HG03159 (cell line): Measurements from ENCODE around the gene OR13J1.
"Not testable (repeated sequence)": the region's sequence is repeated elsewhere in the genome, so short reads cannot be mapped to it uniquely, and the experiment has no call there.

Source experiments
- ATAC-seq: cut with Tn5 transposase; IDR thresholded peaks from one replicate; pipeline ENCODE4 v1.9.1; 2021; ENCODE audit warnings: mild to moderate bottlenecking, moderate library complexity; ENCODE audit not compliant: unreplicated experiment

OR13J1 gene

GRCh38 chr9:35870351-35870923 lies at the start of gene OR13J1:
OR13J1 (minus strand) TSS chr9:35870401; CDS start chr9:35870401, 0 bp downstream.
- no peak for ATAC-seq

GRCh38 chr9:35919212-35920008 lies 49.2 kb upstream of the OR13J1 start:
- no peak for ATAC-seq

- ATAC-seq: no peak
These were observed 48.6 kb upstream of the OR13J1 start for GRCh38 chr9:35918780-35919179.

GRCh38 chr9:35917261-35917660 lies 47.1 kb upstream of the OR13J1 start:
- ATAC-seq: no peak

- no peak for ATAC-seq
These were observed 45.6 kb upstream of the OR13J1 start for GRCh38 chr9:35915681-35916294.

GRCh38 chr9:35914301-35914807 lies 44.2 kb upstream of the OR13J1 start:
- ATAC-seq: no peak

- not testable (repeated sequence) for ATAC-seq
These were observed 43.2 kb upstream of the OR13J1 start for GRCh38 chr9:35913429-35913828.

- ATAC-seq: no peak
These were observed 42.7 kb upstream of the OR13J1 start for GRCh38 chr9:35912791-35913400.

- ATAC-seq: no peak
These were observed 41.5 kb upstream of the OR13J1 start for GRCh38 chr9:35911690-35912089.

- ATAC-seq: no peak
These were observed 40.6 kb upstream of the OR13J1 start for GRCh38 chr9:35910613-35911359.

GRCh38 chr9:35909687-35910612 lies 39.7 kb upstream of the OR13J1 start:
- no peak for ATAC-seq

GRCh38 chr9:35909274-35909673 lies 39.1 kb upstream of the OR13J1 start, which contains the start of gene SPAAR:
SPAAR (plus strand) TSS chr9:35909490; CDS start chr9:35910464, 974 bp downstream.
- no peak for ATAC-seq

GRCh38 chr9:35908504-35909125 lies 38.4 kb upstream of the OR13J1 start:
- no peak for ATAC-seq

GRCh38 chr9:35907711-35908503 lies 37.7 kb upstream of the OR13J1 start:
- no peak for ATAC-seq

- ATAC-seq: no peak
These were observed 36.9 kb upstream of the OR13J1 start for GRCh38 chr9:35906923-35907699.

GRCh38 chr9:35905912-35906679 lies 35.9 kb upstream of the OR13J1 start, which contains the start of gene HRCT1:
HRCT1 (plus strand) TSS chr9:35906202; CDS start chr9:35906288, 86 bp downstream.
- ATAC-seq: no peak
